Subcutaneous adipose tissue (tissue), 4 donors: ENCODE data around the gene ADAM33. TPM values are rescaled to one million over a fixed set of nuclear protein-coding genes. Genes with fewer than 3 reads are reported as not detected.

Experiments
- total RNA-seq, 4 donors: library from RNA; depleted of rRNA; stranded (reverse); fragments of >200 nt; gene quantifications; one replicate each; pipeline ENCODE4 v1.1.0, GENCODE V29; 2016
- TF ChIP-seq, protein P1 (sequence below): fragments of 450-650 bp; IDR thresholded peaks from one replicate; pipeline ENCODE4 v1.5.1; 2016; ENCODE audit warnings: low read depth, mild to moderate bottlenecking, control low read depth, antibody characterized with exemption, moderate library complexity

The ADAM33 gene
- total RNA-seq, 4 donors from 2014 or later, result 23.6 to 43.9 (median 39.0) TPM

DNA sequence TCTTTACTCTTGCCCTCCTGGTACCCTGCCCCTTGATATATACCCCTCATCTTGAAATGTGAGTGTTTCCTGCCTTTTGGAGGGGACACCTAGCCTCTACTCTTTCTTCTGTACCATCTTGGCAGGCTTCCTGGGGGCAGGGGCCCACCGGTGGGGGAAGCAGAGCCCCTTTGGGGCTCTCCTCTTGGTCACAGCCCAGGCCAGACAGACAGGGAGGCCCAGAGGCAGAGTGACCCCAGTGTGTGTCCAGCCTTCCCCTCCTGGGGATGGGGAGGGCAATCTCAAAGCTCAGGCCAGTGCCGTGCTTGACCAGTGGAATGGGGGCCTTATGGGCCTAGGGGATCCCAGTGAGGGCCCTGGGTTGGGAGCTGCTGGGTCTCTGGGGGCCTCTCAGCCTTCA, 3.6 kb downstream of the ADAM33 start:
- TF ChIP-seq, protein P1, sequence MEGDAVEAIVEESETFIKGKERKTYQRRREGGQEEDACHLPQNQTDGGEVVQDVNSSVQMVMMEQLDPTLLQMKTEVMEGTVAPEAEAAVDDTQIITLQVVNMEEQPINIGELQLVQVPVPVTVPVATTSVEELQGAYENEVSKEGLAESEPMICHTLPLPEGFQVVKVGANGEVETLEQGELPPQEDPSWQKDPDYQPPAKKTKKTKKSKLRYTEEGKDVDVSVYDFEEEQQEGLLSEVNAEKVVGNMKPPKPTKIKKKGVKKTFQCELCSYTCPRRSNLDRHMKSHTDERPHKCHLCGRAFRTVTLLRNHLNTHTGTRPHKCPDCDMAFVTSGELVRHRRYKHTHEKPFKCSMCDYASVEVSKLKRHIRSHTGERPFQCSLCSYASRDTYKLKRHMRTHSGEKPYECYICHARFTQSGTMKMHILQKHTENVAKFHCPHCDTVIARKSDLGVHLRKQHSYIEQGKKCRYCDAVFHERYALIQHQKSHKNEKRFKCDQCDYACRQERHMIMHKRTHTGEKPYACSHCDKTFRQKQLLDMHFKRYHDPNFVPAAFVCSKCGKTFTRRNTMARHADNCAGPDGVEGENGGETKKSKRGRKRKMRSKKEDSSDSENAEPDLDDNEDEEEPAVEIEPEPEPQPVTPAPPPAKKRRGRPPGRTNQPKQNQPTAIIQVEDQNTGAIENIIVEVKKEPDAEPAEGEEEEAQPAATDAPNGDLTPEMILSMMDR, result no peak

DNA sequence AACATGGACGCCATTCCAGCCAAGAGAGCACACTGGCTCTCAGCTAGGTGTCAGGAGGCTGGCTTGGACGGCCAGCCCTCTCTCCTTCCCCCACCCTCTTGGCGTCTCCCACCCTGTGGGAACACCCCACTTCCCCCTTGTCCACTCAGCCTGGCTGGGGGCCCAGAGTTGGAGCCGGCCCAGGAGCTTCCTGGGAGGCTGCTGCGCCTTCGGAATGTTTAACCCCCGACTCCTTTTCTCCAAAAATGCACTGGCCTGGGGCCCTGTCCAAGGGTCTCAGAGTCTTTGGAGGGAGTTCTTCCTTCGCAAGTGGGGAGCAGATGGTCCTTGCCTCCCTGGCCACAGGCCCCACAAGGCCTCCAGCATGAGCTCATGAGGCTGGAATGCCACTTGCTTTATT, 4.1 kb downstream of the ADAM33 start:
- TF ChIP-seq, protein P1, result no peak

DNA sequence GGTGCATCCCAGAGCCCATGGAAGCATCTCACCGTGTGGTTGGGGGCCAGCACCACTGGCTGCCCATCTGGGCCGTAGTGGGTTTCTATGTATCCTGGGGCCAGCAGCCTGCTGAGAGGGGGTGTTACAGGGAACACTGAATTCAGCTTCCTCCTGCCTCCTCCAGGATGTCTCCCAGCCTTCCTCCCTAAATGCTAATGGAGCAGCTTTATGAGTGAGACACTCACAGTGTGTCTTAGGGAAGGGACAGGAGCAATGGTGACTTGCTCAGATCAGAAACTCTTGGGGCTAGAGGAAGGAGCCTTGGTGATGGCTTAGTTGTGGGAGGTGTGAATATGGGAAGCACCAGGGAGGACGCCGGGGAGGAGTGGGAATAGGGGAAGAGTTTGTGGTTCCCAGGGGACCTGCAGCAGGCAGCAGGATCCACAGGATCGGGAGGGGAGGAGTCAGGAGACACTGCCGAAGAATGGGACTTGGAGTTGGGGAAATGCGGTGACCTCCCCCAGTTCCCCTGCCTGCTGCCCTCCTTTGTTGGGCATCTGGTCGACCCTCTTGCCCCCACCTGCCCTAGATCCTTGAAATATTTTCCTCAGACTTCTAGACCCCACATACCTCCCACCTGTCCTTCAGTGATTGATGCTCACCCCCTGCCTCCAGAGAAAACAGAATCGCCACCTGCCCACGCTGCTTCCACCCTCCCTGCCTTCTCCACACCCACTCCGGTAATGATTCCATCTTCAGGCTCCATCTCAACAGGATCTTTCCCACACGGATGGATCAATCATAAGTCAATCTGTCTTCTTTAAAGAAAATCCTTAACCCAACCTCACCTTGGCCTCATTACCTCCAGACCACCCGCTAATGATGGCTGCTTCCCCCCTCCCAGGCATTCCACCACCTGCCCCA, 6.6 kb downstream of the ADAM33 start:
- TF ChIP-seq, protein P1, result no peak

DNA sequence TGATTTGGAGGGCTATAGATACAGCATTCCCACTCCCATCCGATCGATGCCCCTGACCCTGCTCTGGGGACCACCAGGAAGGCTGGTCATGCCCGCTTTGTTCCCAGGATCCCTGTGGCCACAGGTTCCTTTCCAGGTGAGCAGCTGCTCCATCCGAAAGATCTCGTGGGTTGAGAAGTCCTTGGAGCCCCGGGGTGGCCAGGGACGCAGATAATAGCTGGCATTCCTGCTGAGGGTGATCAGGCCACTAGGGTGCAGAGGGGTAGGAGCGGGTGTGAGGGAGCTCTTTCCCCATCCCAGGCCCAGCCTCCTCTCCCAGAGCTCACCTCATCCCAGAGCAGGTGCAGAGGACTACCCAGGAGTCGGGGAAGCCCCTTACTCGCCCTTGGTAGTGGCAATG, 7.4 kb downstream of the ADAM33 start:
- TF ChIP-seq, protein P1, result no peak

DNA sequence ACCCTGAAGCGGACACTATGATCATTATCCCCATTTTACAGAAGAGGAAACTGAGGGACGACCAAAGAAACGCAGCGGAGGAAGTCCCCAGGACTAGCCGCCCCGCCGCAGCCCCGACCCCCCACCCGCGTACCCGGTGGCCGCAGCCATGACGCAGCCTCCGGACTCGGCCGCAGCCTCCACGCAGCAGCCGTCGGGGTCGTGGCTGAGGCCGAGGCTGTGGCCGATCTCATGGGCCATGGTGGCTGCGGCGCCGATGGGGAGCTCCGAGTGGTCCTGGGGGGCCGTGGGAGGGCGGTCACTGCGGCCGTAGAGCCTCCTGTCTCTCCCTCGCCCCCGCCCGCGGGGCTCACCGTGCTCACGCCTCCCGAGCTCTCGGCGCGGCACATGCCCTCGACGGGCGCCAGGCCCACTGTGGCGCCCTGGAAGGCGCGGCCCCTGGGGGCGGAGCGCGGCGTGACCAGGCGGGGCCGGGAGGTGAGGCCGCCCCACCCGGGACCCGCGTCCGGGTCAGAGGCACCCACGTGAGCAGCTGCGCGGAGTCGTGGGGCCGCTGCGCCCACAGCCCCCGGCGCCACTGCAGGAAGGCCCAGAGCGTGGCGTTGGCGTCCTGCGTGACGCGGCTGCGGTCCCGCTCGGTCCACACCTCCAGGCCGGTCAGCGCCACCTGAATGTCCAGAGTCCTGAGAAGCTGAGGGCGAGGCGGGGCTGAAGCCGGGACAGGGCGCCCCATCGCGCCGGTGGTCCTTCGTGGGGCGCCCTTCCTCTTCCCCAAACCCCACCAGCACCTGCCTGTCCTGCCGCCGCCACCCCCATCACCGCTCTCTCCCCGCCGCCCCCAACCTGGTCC, 8.4 kb downstream of the ADAM33 start:
- TF ChIP-seq, protein P1, result no peak

DNA sequence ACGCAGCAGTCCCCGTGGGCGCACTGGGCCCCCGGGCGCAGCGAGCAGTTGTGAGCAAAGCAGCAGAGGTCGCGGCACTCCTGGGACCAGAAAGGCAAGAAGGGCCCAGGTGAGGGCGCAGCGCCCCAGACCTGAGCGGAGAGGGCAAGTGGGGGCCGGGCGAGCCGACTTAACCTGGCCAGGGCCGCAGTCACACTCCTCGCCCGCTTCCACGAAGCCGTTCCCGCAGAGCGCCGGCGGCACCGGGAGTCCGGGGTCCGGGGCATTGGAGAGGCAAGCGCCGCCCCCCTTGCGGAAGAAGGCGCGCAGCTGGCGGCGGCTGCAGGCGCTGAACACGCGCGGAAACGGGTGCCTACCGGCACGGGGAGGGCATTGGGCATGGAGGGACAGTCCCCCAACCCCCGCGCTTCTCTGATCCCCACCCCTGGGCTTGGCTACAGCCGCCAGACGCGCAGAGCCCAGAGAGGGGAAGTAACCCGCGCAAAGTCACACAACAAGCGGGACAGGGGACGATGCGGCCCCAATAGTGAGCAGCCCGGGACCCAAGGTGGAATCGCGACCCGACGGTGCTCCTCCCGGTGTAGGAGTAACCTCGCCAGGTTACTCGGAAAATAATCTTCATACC, 9.2 kb downstream of the ADAM33 start:
- TF ChIP-seq, protein P1, result no peak

DNA sequence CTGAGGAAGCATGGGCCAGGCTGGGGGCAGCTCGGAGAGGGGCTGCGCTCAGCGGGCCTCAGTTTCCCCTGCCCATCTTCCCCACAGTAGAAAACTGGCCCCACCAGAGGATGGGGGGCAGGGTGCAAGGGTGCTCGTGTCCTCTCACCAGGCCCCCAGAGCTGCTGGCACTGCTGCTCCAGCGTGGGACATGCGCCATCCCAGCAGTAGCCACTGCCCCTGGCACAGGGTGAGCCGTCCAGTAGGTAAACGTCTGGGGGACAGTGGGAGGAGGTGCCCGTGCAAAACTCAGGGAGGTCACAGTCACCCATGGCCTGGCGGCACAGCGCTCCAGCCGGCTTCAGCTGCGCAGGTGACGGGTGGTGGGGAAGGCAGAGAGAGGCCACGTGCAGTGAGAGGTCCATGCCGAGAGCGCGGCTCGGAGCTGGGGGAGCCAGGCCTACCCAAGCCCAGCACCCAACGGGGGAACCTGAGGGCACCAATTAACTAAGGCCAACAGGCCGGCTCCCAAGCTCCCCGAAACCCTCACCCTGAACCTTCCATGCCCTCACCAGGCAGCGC, 9.7 kb downstream of the ADAM33 start:
- TF ChIP-seq, protein P1, result no peak
